AG20443 (cell line): ENCODE measurements around the gene ZNF446.
"Not testable (repeated sequence)": the region's sequence is repeated elsewhere in the genome, so short reads cannot be mapped to it uniquely, and the experiment has no call there.

Experiments used
- DNase-seq: peaks from one replicate; pipeline ENCODE4 v3.0.0; 2012; ENCODE audit warnings: low spot score, mixed read lengths

ZNF446 gene

DNA sequence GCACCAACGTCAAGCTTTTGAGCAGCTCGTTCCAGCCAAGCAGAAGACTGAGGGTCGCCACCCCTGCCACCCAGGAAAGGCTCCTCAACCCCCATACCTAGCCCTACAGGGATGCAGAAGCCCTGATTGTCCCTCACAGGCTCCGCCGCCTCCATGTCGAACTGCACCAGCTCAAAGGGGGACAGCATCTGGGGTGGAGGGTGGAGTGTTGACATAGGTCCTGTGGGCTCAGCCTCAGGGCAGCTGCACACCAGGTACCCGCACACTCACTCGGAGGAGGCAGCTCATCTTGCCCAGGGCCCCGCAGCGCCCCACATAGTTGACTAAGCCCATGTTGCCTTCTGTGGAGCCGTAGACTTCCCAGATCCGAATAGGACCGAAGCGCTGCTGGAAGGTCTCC is 24.1 kb downstream of the ZNF446 start:
- DNase-seq: no peak

DNA sequence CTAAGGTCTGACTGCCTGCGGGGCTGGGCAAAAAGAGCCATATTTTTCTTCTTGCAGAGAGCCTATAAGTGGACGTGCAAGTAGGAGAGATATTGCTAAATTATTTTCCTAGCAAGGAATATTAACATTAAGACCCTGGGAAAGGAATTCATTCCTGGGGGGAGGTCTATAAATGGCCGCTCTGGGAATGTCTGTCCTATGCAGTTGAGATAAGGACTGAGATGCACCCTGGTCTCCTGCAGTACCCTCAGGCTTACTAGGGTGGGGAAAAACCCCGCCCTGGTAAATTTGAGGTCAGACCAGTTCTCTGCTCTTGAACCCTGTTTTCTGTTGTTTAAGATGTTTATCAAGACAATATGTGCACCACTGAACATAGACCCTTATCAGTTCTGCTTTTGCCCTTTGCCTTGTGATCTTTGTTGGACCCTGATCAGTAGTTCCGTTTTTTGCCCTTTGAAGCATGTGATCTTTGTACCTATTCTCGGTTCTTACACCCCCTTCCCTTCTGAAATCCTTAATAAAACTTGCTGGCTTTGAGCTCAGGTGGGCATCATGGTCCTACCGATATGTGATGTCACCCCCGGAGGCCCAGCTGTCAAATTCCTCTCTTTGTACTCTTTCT is 31.6 kb downstream of the ZNF446 start:
- DNase-seq: not testable (repeated sequence)

DNA sequence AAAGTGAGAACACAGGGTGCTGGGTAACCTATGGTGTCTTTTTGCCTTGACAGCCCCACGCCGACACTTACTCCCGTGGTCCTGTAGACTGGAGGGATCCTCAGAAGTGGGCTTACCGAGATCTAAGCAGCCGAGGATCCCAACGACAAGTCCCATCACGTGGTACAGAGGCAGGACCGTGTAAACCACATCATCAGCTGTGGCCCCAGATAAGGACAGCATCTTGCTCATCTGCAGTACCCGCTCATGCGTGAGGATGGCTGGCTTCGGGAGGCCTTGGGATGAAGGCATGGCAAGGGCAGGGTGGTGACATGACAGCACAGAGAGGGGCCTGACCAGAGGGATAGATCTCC is 33.6 kb downstream of the ZNF446 start:
- no peak for DNase-seq

DNA sequence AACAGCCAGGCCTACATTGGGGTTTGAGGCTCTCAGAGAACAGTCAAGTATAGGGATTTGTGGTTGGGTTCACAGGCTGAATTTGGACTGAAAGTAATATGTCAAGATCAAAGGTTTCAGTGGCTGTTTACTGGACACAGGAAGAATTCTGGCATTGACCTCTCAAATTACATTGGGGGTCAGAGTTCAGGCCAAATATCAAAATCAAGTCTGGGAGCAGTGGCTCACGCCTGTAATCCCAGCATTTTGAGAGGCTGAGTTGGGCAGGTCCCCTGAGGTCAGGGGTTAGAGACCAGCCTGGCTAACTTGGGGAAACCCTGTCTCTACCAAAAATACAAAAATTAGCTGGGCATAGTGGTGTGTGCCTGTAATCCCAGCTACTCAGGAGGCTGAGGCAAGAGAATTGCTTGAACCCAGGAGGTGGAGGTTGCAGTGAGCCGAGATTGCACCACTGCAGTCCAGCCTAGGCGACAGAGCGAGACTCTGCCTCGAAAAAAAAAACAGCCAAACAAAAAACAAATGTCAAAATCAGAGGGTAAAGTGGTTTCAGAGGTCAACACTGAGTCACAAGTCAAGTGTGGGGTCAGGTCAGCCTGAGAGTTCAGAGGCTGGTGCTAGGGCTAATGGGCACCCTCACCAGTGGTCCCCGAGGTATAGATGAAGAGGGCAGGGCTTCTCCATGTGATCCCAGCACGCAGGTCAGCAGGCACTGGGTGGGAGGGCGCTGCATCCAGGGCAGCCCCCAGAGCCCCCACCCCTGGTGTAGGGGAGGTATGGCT is 34.1 kb downstream of the ZNF446 start:
- no peak for DNase-seq

DNA sequence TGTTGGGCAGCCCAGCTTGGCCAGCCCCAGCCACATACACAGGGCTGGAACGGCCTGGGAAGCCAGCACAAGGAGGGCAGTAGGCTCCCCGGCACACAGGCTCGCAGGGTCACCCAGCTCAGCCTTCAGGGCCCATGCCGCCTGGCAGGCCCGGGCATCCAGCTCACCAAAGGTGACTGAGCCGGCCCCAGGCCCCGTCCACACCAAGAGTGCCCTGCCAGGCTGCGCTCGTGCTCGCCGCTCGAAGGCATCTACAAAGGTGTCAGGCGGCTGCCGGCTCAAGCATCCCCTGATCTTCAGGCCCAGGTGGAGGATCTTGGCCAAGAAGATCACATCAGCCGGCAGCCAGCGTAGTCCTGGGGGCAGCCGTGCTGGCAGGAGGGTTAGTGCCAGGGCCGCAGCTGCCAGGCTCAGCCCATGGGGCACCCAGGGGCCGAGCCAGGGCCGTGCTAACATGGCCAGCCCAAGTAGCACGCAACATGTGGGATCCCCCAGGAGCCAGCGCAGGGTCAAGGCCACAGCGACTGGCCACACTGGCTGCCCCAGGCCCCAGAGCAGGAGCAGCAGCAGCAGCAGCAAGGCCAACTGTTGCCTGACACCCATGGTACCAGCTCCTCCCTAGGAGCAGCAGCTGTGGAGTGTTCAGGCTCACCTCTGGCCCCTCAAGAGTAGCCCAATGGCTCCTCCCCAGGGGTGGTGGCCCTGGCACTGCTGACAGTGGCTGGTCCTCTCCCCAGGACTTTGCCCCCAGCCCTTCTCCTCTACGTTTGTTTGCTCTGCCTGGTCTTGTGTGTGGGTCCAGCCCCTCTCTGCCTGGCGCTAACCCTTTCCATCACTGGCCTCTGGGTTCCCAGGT is 35.4 kb downstream of the ZNF446 start, which contains the start of gene SLC27A5:
TSS of gene SLC27A5 (minus strand) at position 640 of the 856 bp plus-strand sequence. CDS start at position 603, 37 bp downstream.
- DNase-seq: no peak

DNA sequence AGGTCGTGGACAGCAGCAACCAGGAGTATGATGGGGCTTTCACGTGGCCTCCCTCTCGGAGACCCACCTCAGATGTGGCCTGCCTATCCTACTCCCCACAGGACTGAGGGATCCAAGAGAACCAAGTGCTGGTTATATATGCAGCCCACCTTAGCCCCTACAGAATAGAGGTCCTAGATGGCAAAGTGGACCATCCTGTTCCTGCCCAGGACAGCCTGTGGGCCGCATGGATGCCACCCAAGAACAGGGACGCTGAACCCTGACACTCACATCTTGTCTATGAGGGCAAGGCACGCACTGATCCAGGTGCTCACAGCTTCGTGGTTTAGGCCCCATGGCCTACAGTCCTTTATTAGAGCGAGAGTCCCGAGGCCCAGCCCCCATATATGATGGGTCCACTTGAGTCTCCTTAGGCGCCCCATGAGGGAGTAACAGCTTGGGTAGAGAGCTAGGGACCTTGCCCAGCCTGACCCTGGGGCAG is 37.1 kb downstream of the ZNF446 start:
- DNase-seq: peak; percentile 2

DNA sequence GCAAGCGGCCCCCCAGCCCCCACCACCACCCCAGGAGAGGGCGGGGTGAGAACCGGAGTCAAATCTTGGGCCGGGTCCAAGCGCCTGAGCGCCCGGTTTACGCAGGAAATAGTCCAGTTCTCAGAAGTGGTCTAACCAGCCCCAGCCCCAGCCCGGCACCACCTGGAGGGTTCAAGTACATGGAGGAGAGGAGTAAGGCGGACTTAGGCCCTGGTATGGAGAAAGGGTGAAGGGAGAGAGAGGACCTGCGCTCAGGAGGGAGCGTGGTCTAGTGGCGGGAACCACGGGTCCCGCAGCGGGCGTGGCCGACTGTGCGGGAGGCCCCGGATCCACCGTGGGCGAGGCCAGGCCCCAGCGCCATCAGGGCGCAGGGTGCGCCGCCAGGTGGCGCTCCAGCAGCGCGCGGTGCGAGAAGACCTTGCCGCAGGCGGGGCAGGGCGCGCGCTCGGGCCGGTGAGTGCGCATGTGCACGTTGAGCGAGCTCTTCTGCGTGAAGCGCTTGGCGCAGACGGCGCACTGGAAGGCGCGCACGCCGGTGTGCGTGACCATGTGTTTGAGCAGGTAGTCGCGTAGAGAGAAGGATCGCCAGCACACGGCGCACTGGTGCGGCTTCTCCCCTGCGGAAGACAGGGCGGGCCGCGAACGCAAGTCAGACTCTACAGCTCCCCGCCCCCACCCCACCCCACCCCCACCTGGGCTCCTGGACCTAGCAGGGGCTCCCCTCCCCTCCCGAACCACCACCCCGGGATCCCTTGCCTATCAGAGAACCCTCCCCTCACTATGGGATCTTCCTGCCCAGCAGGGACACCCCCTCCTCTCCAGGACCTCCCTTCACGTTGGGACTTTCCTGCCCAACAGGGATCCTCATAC is 37.8 kb downstream of the ZNF446 start:
- DNase-seq: peak; percentile 96

DNA sequence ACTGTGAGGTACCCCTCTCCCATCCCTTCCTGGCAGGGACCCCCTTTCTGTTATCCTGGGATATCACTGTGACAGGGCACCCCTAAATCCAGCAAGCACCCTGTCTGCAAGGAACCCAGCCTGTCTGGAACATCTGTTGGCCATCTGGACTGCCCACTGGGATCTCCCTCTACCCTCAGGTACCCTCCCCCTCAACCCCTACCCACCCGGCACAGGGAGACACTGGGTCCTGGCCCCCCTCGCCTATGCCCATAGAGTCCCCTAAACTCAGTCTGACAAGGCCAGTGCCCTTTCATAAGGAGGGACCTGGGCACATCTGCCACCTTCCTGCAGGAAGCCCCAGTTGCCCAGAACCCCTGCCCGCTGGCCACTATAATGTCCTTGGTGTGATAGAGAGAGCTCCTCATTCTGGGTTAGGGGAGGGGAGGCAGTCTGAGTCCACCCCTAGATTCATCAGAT is 38.4 kb downstream of the ZNF446 start:
- DNase-seq: no peak

DNA sequence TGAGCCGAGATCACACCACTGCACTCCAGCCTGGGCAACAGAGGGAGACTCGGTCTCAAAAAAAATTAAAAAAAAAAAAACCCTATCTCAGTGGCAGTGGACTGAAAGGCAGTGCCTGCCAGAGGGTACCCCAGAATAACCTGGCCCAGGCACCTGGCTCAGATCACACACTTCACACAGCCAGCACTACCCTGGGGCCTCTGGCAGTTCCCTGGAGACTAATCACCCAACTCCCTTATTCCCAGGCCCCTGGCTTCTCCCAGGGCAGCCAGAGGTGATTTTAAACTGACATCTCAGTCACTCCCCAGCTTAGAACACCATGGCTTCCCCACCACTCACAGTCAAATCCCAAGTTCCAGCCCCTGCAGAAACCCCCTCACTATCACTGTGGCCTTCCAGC is 39.1 kb downstream of the ZNF446 start:
- no peak for DNase-seq

DNA sequence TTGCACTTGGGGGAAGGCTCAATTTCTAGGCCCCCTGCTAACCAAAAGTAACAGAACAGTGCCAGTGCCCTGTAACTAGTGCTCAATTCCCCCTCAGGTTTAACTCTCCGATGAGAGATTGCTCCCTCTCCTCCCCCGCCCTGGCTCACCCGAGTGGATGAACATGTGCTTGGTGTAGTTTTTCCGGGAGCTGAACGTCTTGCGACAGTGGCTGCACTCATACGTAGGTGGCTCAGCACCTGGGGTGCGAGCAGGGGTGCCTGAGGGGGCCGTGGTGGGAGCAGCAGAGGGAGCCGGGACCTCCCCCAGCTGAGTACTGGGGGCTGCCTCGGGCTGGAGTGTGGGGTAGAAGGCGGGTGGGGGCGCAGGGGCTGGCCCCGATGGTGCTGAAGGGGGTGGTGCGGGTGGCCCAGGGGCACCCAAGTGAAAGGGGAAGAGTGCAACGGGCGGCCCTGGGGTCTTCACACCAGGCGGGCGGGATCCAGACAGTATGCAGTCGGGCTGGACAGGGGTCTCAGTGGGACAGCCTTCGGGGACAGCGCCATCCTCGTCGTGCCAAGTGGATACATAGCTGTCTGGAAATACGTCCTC is 40.2 kb downstream of the ZNF446 start:
- DNase-seq: no peak

DNA sequence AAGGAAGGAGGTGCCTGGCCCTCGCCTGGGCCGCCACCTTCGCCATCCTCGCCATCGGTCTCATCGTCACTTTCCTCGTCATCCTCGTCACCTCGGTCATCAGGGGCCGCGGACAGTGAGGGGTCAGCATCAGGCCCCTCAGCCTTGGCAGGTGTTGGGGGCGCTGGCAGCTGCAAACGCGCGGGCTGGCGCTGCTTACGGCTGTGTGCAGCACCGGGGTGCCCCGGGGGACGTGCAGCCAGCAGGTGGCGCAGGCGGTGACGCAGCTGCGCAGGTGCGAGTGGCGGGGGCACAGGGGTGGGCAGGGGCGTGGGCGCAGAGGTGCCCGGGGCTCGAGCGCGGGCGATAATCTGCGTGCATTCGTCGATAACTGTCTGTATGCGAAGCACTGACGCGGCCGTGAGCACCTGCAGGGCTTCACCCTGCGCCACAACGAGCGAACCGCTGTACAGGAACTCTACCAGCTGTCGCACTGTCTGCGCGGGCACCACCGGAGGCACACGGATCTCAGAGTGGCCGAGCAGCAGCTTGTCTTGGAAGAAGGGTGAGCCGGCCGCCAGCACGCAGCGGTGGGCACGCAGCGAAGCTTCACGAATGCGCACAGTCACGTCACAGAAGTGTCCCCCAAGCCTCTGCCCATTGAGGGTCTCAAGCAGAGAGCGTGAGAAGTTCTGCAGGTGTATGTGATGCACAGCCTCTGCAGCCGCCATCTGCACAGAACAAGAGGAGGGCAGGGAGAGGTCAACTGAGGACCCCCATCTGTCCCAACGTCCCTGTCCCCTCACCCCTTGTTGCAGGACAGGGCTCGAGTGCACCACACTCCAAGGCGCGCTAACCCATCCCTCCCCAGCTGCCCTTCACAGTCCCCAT is 41.0 kb downstream of the ZNF446 start:
- no peak for DNase-seq

DNA sequence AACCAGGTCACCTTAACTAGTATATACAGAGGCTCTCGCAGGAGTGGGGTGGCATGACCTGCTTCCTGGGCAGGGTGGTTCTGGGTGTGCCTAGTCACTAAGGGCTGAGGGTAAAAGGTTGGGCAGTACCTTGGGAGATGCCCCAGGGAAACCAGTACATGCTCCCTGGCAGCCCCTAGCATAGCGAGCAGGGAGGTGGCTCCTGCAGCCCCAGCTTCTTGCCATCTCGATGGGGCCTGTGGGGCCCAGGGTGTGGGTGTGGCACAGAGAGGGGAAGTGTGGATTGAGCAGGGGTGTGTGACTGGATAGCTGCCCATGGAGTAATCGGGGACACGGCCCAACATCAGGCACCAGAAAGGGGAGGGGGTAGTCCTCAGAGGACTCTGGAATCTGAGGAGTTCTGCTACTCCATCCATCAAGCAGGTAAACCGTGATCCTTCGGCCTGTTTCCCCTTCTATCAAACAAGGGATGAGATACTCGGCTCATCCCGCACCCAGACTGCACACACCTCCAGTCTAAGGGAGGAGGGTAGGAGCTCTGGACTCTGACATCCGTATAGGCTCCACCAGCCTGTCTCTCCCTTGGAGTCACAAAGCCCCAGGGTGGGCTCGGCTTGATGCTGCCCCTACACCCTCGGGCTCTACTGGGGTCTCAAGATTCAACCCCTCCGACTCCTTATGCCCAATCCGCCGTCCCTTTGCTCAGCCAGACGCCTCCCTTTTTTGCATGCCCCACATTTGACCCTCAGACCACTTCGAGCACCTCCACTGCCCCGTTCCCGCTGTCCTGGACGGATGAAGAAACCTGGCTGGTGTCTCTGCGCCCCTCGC is 42.3 kb downstream of the ZNF446 start:
- no peak for DNase-seq

DNA sequence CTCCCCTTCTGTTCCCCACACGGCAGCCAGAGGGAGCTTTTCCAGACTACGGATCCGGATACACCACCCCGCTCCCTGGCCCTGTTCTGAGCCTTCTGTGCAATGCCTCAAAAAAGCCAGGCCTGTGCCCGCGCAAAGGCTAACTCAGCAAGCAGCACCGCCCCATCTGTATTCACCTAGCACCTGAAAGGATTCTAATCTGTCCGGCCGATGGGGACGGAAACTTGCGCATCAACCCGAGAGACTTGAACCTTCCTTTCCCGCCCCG is 42.9 kb downstream of the ZNF446 start:
- DNase-seq: peak; percentile 82

DNA sequence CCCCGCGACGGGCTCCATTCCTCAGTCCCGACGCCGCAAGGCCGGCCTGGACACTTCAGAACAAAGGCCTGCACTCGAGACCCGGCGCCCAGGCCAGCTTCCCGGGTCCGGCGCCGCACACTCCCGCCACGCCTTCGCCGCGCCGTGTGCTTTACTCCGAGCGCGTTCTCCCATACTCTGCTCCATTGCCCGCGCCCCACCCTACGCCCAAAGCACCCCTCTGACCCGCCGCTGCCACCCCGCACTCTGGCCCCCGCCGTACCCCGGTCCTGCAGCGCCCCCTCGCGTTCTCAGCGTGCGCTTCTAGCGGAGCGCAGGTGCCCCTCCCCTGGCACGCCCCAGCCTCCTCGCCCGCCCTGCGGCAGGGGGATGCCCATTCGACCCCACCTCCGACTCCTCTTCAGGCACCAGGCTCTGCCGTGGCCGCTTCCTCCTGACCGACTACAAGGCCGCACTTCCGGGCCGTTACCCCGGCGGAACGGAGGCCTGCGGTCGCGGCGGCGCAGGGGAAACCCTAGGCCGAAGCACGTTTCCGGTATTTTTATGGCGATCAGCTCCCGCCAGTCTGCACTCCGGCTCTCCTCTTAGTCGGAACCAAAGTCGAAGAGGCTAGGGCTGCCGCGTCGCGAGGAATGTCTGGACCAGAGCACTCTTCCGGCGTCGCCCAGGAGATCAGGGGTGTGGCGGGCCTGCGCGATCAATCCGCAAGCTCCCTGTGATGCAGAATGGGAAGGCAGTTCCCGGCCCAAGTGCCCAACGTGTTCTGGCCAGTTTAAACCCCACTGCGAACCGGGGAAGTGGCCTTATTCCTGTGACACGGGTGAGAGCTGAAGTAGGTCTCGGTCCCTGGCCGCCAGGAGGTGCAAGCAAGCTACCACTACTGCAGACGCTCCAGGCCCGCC is 43.5 kb downstream of the ZNF446 start, which contains the start of gene ZBTB45:
TSS of gene ZBTB45 (minus strand) at position 456 of the 902 bp plus-strand sequence. CDS start 2,137 bp downstream, outside the sequence.
- DNase-seq: peak; percentile 91

DNA sequence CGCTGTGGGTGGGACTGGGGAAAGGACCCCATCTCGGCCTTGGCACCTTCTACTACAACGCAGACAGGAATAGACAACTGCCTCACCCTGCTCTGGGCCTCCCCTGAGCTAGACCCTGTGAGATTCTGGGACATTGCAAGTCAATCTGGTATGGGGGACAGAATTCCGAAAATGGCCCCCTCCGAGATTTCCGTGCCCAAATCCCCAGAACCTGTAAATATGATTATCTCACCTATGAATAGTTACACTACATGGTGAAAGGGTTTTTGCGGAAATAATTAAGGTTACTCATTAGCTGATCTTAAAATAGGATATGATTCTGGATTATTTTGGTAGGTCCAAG is 44.1 kb downstream of the ZNF446 start:
- no peak for DNase-seq

DNA sequence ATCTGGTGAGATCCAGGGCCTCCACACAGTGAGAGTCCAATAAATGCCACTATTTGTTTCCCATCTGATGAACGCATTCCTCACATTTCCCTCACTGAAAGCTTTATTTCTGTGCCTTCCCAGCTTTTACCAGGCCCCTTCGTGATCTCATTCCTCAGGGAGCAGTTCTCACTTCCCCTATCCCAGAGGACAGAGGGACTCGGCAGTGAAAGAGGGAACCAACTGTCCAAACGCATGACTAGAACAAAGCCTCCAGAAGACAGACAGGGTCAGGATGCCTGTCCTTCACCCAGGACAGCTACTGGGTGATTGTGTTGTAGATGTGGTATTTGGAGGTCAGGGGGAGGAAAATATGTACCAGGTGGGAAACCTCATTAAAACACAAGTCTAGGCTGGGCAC is 45.5 kb downstream of the ZNF446 start:
- no peak for DNase-seq

DNA sequence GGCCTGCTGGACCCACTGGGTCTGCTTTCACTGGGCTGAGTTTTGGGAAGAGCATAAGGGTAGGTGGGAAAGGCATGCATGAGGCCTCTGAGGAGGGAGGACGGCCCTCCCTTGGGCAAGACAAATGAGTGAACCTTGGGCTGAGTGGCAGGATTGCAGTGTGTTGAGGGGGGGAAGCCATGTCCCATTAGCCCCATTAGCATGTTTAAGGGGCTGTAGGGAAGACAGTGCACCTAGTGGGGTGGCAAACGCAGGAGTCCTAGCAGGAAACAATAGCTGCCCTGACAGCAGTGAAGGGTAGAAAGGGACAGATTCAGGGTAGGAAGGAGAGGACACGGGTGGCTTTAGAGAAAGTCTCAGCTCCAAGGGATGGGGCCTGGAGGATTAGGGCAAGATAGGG is 46.6 kb downstream of the ZNF446 start:
- DNase-seq: no peak

DNA sequence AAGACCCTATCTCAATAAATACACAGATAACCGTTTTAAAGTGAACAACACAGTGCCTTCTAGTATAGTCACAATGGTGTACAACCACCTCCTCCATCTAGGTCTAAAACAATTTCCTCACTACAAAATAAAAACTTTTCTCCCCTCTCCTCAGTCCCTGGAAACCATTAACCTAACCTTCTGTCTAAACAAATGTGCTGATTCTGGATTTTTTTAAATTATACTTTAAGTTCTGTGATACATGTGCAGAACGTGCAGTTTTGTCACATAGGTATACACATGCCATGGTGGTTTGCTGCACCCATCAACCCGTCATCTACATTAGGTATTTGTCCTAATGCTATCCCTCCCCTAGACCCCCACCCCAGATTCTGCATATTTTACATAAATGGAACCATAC is 53.3 kb downstream of the ZNF446 start:
- no peak for DNase-seq
